Kidney (tissue), 14 donors: Measurements from ENCODE around the gene VSIG8. TPM values are rescaled to one million over a fixed set of nuclear protein-coding genes. Genes with fewer than 3 reads are reported as not detected.
"Not testable (repeated sequence)": the region's sequence is repeated elsewhere in the genome, so short reads cannot be mapped to it uniquely, and the experiment has no call there.

Experiments used
- DNase-seq, 5 donors: peaks; one replicate each; pipeline ENCODE4 v3.0.0-alpha.2; 2013 to 2020
- FAIRE-seq: peaks from 2 replicates; lab custom pipeline; 2012; peaks lifted over from hg19 to GRCh38; lab: Jason Lieb, UNC
- H3K27ac ChIP-seq, 2 donors: one replicate each; pipeline ENCODE4 v1.7.0; 2013; ENCODE audit warnings: low read depth in 2 of 2, low read length in 2 of 2, inconsistent platforms in 1 of 2
- H3K27me3 ChIP-seq: one replicate; pipeline ENCODE4 v1.7.1; 2013; ENCODE audit warnings: low read length, inconsistent platforms; ENCODE audit not compliant: control insufficient read depth, insufficient read depth
- H3K36me3 ChIP-seq, 3 donors: one replicate each; pipeline versions ENCODE4 v1.7.0 to v1.7.1; 2013; ENCODE audit warnings: low read length in 3 of 3, control low read depth in 1 of 3, inconsistent platforms in 1 of 3; ENCODE audit not compliant: insufficient read depth in 3 of 3, control insufficient read depth in 2 of 3
- H3K4me1 ChIP-seq, 3 donors: one replicate each; pipeline versions ENCODE4 v1.7.0 to v1.7.1; 2013; ENCODE audit warnings: low read length in 3 of 3, inconsistent platforms in 1 of 3, low read depth in 1 of 3; ENCODE audit not compliant: control insufficient read depth in 2 of 3, insufficient read depth in 2 of 3
- H3K4me3 ChIP-seq, 3 donors: one replicate each; pipeline versions ENCODE4 v1.7.0 to v1.8.1; 2013; ENCODE audit warnings: low read length in 3 of 3, control low read depth in 1 of 3, inconsistent platforms in 1 of 3
- H3K9ac ChIP-seq, 3 donors: one replicate each; pipeline versions ENCODE4 v1.7.0 to v1.7.1; 2013; ENCODE audit warnings: low read length in 3 of 3, control low read depth in 1 of 3, inconsistent platforms in 1 of 3
- H3K9me3 ChIP-seq, 3 donors: one replicate each; pipeline versions ENCODE4 v1.7.0 to v1.7.1; 2013; ENCODE audit warnings: low read length in 3 of 3, control low read depth in 1 of 3, inconsistent platforms in 1 of 3; ENCODE audit not compliant: control insufficient read depth in 2 of 3, insufficient read depth in 1 of 3
- intact Hi-C: fragments of 100-400 bp; cut with DNase I; formaldehyde crosslinking; loops from one replicate; pipeline ENCODE4 v1.11.1; 2022
- polyA plus RNA-seq: library from polyadenylated mRNA; stranded (reverse); fragments of 350-450 nt; fragmentation: Illumina TruSeq; extraction: RNeasy Lipid Tissue Mini Kit (QIAGEN cat#74804); gene quantifications from one replicate; pipeline ENCODE4 v1.2.3, GENCODE V29; 2014; ENCODE audit warnings: low read depth, low replicate concordance; ENCODE audit not compliant: insufficient read depth
- total RNA-seq: library from RNA; stranded (reverse); fragmentation: NEBNext Ultra II Directional; extraction: Animal tissue kit (Norgen Biotek cat#: 25700); gene quantifications from one replicate; pipeline ENCODE4 v1.2.1, GENCODE V29; 2021
- TF ChIP-seq, protein P1 (sequence below): IDR thresholded peaks from 3 replicates; pipeline ENCODE4 v1.5.1; 2012; ENCODE audit warnings: mild to moderate bottlenecking, moderate library complexity, borderline replicate concordance; ENCODE audit not compliant: insufficient read depth; ENCODE audit errors: extremely low read depth
- donor health status: control.
- donor health status: control.
- donor health status: control.
- donor health status: control.
- donor health status: control.
- donor health status: DM: yes; HTN: yes; CAD: no.
- donor health status: Normal renal cell carcinoma (clear cell type).

The VSIG8 gene
- total and polyA plus RNA-seq, 2 donors from 2014 or later: 8.1 TPM; not detected in 1

- H3K9me3 ChIP-seq: no peaks in the 10 kb centered on the region
- peak within 1 kb of the TSS; percentile 14 to 55 for H3K27ac ChIP-seq
- DNase-seq: peak; percentile 95 to 97 (median 96)
- intact Hi-C loops: no loop called here
- no peaks in the 10 kb centered on the region for H3K36me3 ChIP-seq
- H3K27me3 ChIP-seq: no peaks in the 10 kb centered on the region
- no peak within 1 kb of the TSS for H3K4me3 ChIP-seq
- H3K9ac ChIP-seq: no peak within 1 kb of the TSS
- no peak for FAIRE-seq
- TF ChIP-seq, protein P1, sequence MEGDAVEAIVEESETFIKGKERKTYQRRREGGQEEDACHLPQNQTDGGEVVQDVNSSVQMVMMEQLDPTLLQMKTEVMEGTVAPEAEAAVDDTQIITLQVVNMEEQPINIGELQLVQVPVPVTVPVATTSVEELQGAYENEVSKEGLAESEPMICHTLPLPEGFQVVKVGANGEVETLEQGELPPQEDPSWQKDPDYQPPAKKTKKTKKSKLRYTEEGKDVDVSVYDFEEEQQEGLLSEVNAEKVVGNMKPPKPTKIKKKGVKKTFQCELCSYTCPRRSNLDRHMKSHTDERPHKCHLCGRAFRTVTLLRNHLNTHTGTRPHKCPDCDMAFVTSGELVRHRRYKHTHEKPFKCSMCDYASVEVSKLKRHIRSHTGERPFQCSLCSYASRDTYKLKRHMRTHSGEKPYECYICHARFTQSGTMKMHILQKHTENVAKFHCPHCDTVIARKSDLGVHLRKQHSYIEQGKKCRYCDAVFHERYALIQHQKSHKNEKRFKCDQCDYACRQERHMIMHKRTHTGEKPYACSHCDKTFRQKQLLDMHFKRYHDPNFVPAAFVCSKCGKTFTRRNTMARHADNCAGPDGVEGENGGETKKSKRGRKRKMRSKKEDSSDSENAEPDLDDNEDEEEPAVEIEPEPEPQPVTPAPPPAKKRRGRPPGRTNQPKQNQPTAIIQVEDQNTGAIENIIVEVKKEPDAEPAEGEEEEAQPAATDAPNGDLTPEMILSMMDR: no peak
- H3K4me1 ChIP-seq: peaks cover 0 to 19% (median 5%) of the 10 kb centered on the region in 3 donors
Measured at GRCh38 chr1:159900086-159900680, 37.7 kb upstream of the VSIG8 start, which contains the start of gene CFAP45. Gene CFAP45 (minus strand): TSS chr1:159900165. CDS start chr1:159900098, 67 bp downstream.

DNA sequence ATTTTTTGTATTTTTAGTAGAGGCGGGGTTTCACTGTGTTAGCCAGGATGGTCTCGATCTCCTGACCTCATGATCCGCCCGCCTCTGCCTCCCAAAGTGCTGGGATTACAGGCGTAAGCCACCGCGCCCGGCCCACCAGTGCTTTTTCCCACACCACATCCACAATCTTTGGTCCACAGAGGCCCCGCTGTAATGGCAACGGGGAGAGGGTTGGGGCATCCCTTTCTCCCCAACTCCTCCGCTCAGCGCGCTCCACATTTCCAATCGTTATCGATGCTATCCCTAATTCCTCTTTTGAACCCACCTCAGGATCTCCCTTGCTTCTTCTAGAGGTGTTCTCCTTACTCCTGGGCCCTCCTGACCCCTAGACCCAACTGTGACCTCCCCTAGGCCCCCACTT, 37.2 kb upstream of the VSIG8 start:
- intact Hi-C loops: not testable (repeated sequence)

GRCh38 chr1:159898527-159898926, 36.1 kb upstream of the VSIG8 start:
- intact Hi-C loops: no loop called here
- Histone ChIP-seq H3K9me3 (no peaks in the 10 kb centered on the region), H3K4me1 (peaks cover 0 to 19% (median 5%) of the 10 kb centered on the region in 3 donors), H3K4me3 (no peak overlapping the region), H3K27ac (no peak overlapping the region), H3K27me3 (no peaks in the 10 kb centered on the region), H3K9ac (no peak overlapping the region), H3K36me3 (no peaks in the 10 kb centered on the region)
- DNase-seq (no peak), FAIRE-seq (no peak)
- TF ChIP-seq, protein P1: no peak

More for the DNA sequence above, 37.2 kb upstream of the VSIG8 start:
- not testable (repeated sequence) for FAIRE-seq, H3K9me3 ChIP-seq, H3K36me3 ChIP-seq, H3K4me3 ChIP-seq, H3K27ac ChIP-seq, H3K27me3 ChIP-seq, DNase-seq, H3K9ac ChIP-seq
- peaks cover 0 to 19% (median 5%) of the 10 kb centered on the region in 3 donors for H3K4me1 ChIP-seq

DNA sequence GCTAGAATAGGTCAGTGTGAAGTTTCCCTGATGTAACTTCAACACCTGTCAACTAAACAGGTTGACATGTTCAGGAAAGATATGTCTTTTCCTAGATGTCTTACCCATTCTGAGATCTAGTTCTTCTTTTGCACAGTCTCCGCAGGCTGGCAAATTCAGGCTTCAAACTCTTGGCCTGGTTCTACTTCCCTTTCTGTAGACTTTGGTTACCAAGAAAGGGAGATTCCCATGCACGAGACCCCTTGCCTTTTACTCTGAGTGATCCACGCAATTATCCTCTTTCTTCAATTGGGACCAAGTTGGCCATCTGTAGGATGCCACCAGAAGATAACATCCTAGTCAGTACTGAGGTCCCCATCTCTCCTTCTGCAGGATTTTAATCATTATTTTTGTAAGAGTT, 35.5 kb upstream of the VSIG8 start:
- Histone ChIP-seq H3K4me3 (no peak overlapping the region), H3K4me1 (peaks cover 0 to 19% (median 5%) of the 10 kb centered on the region in 3 donors), H3K27ac (no peak overlapping the region), H3K27me3 (no peaks in the 10 kb centered on the region), H3K9me3 (no peaks in the 10 kb centered on the region), H3K36me3 (no peaks in the 10 kb centered on the region), H3K9ac (no peak overlapping the region)
- FAIRE-seq (no peak), DNase-seq (no peak)
- TF ChIP-seq, protein P1: no peak
- intact Hi-C loops: no loop called here
